Loucy (cell line): ENCODE results near the gene MAVS.
A peak's percentile ranks its signal among the peaks of the same experiment; 100 is the strongest.

Source experiments
- H2AFZ ChIP-seq: fragments of 200-600 bp; sonication (generic); 2 replicates; pipeline ENCODE4 v1.6.0; 2016; ENCODE audit warnings: antibody characterized with exemption, mild to moderate bottlenecking, low read length, moderate library complexity
- H3F3A ChIP-seq: fragments of 200-600 bp; 2 replicates; pipeline ENCODE4 v1.6.0; 2016; ENCODE audit warnings: antibody characterized with exemption, low read depth, mild to moderate bottlenecking
- H3K27me3 ChIP-seq: fragments of 200-600 bp; sonication (generic); 2 replicates; pipeline ENCODE4 v1.6.1; 2014; ENCODE audit warnings: low read length, mild to moderate bottlenecking; ENCODE audit not compliant: insufficient read depth, poor library complexity, severe bottlenecking
- H3K36me3 ChIP-seq: fragments of 200-600 bp; sonication (generic); 2 replicates; pipeline ENCODE4 v1.6.1; 2016; ENCODE audit warnings: low read length; ENCODE audit not compliant: insufficient read depth
- H3K4me1 ChIP-seq: fragments of 200-600 bp; sonication (generic); 2 replicates; pipeline ENCODE4 v1.5.1; 2014; ENCODE audit warnings: low read length, mild to moderate bottlenecking; ENCODE audit not compliant: insufficient read depth, poor library complexity, severe bottlenecking
- H3K4me2 ChIP-seq: fragments of 200-600 bp; sonication (generic); 2 replicates; pipeline ENCODE4 v1.6.0; 2014; ENCODE audit warnings: antibody characterized with exemption, low read length, low read depth, mild to moderate bottlenecking; ENCODE audit not compliant: poor library complexity, severe bottlenecking
- H3K4me3 ChIP-seq: fragments of 200-600 bp; sonication (generic); 2 replicates; pipeline ENCODE4 v1.5.1; 2014; ENCODE audit warnings: low read length, mild to moderate bottlenecking, mixed read lengths; ENCODE audit not compliant: poor library complexity, severe bottlenecking
- H3K79me2 ChIP-seq: fragments of 200-600 bp; sonication (generic); 2 replicates; pipeline ENCODE4 v1.6.1; 2014; ENCODE audit warnings: low read length; ENCODE audit not compliant: insufficient read depth
- H3K9ac ChIP-seq: fragments of 200-600 bp; sonication (generic); 2 replicates; pipeline ENCODE4 v1.6.0; 2014; ENCODE audit warnings: mild to moderate bottlenecking, low read depth, low read length, moderate library complexity; ENCODE audit not compliant: poor library complexity, severe bottlenecking
- H3K9me2 ChIP-seq: fragments of 200-600 bp; sonication (generic); replicated peaks from 2 replicates; pipeline ENCODE4 v1.6.1; 2016; ENCODE audit warnings: low read depth, low read length, mixed read lengths
- H3K9me3 ChIP-seq: fragments of 200-600 bp; sonication (generic); 2 replicates; pipeline ENCODE4 v1.6.1; 2014; ENCODE audit warnings: mild to moderate bottlenecking, antibody characterized with exemption, low read length, low read depth; ENCODE audit not compliant: insufficient read depth
- H4K20me1 ChIP-seq: fragments of 200-600 bp; sonication (generic); 2 replicates; pipeline ENCODE4 v1.6.0; 2014; ENCODE audit warnings: antibody characterized with exemption, low read length, mild to moderate bottlenecking; ENCODE audit not compliant: insufficient read depth, poor library complexity, severe bottlenecking
- EZH2phosphoT487 ChIP-seq: fragments of 200-600 bp; IDR thresholded peaks from 2 replicates; pipeline ENCODE4 v1.6.1; 2018; ENCODE audit warnings: antibody characterized with exemption, mild to moderate bottlenecking, moderate library complexity, borderline replicate concordance
- TF ChIP-seq, protein P1 (sequence below): fragments of 200-600 bp; sonication (generic); conservative IDR thresholded peaks from 2 replicates; pipeline ENCODE4 v1.5.1; 2014; ENCODE audit warnings: mild to moderate bottlenecking, antibody characterized with exemption, low read length

The MAVS gene

DNA sequence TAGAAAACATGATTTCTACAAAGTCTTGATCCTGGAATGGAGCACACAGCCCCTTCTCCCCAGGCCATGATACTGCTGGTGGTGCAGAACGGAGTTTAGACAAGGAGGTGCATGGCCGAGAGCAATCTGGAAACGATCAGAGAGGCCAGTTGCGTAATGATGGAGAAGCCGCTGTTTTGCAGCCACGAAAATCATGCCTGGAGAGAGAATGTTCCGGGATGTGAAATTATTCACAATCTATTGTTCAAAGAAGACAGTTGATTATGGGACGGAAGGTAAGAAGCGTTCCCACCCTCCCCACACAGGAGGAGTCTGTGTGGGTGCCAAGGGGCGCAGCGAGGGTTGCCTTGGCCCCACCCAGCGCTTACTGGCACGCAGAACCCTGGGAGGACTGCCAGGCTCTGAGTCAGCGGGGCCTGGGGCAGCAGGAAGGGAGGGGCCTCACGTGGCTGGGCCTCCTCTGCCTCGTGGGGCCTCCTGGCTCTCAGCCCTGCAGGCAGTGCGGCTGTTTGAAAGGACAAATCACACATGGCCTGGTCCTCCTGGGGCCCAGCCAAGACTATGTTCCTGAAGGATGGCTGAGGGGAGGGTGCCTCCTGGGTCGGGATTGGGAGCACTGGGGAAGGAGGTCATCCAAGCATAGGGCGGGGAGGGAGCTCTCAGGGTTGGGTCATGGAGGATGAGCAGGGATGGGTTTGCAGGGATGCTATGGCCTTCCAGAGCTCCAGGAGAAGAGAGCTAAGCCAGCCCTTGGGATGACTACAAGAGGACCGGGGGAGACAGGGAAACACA is 35.0 kb upstream of the MAVS start:
- no peaks in the 10 kb centered on the region for H3K79me2 ChIP-seq
- H3K4me2 ChIP-seq: peak overlapping the region; percentile 58
- H3K4me1 ChIP-seq: peaks cover 39% of the 10 kb centered on the region
- TF ChIP-seq, protein P1, sequence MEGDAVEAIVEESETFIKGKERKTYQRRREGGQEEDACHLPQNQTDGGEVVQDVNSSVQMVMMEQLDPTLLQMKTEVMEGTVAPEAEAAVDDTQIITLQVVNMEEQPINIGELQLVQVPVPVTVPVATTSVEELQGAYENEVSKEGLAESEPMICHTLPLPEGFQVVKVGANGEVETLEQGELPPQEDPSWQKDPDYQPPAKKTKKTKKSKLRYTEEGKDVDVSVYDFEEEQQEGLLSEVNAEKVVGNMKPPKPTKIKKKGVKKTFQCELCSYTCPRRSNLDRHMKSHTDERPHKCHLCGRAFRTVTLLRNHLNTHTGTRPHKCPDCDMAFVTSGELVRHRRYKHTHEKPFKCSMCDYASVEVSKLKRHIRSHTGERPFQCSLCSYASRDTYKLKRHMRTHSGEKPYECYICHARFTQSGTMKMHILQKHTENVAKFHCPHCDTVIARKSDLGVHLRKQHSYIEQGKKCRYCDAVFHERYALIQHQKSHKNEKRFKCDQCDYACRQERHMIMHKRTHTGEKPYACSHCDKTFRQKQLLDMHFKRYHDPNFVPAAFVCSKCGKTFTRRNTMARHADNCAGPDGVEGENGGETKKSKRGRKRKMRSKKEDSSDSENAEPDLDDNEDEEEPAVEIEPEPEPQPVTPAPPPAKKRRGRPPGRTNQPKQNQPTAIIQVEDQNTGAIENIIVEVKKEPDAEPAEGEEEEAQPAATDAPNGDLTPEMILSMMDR: no peak
- TF ChIP-seq EZH2phosphoT487: no peak
- no peaks in the 10 kb centered on the region for H3K36me3 ChIP-seq
- H3K9me2 ChIP-seq: no peaks in the 10 kb centered on the region
- no peaks in the 10 kb centered on the region for H3K9me3 ChIP-seq
- peak overlapping the region; percentile 45 for H3K4me3 ChIP-seq
- peaks cover 5% of the 10 kb centered on the region; the same call in 1 of the 2 replicates for H3F3A ChIP-seq
- H3K27me3 ChIP-seq: no peaks in the 10 kb centered on the region
- no peaks in the 10 kb centered on the region for H4K20me1 ChIP-seq
- peak overlapping the region; percentile 67 for H3K9ac ChIP-seq
- peak overlapping the region; percentile 85 for H2AFZ ChIP-seq

DNA sequence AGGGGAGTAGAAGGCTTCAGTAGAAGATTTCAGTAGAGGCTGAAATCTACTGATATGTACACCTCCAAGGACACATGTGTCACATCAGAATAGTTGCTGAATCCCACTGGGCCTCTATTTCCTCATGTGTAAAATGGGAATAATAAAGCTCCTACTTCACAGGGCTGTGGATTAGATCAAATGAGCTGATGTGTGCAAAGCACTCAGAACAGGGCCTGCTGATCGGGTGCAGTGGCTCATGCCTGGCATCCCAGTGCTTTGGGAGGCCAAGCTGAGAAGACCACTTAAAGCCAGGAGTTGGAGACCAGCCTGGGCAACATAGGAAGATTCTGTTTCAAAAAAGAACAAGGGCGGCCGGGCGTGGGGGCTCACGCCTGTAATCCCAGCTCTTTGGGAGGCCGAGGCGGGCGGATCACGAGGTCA is 34.4 kb upstream of the MAVS start:
- H3K4me3 ChIP-seq: peak overlapping the region; percentile 28
- H3K4me1 ChIP-seq: peaks cover 41% of the 10 kb centered on the region
- peak overlapping the region; percentile 67 for H3K9ac ChIP-seq
- peak overlapping the region; percentile 58 for H3K4me2 ChIP-seq
- H3K9me3 ChIP-seq: no peaks in the 10 kb centered on the region
- H4K20me1 ChIP-seq: no peaks in the 10 kb centered on the region
- no peak for TF ChIP-seq EZH2phosphoT487
- TF ChIP-seq, protein P1: no peak
- no peaks in the 10 kb centered on the region for H3K27me3 ChIP-seq
- no peaks in the 10 kb centered on the region for H3K36me3 ChIP-seq
- no peaks in the 10 kb centered on the region for H3K79me2 ChIP-seq
- no peaks in the 10 kb centered on the region for H3K9me2 ChIP-seq
- no peaks in the 10 kb centered on the region for H3F3A ChIP-seq
- H2AFZ ChIP-seq: peak overlapping the region; percentile 85; the same call in 1 of the 2 replicates

DNA sequence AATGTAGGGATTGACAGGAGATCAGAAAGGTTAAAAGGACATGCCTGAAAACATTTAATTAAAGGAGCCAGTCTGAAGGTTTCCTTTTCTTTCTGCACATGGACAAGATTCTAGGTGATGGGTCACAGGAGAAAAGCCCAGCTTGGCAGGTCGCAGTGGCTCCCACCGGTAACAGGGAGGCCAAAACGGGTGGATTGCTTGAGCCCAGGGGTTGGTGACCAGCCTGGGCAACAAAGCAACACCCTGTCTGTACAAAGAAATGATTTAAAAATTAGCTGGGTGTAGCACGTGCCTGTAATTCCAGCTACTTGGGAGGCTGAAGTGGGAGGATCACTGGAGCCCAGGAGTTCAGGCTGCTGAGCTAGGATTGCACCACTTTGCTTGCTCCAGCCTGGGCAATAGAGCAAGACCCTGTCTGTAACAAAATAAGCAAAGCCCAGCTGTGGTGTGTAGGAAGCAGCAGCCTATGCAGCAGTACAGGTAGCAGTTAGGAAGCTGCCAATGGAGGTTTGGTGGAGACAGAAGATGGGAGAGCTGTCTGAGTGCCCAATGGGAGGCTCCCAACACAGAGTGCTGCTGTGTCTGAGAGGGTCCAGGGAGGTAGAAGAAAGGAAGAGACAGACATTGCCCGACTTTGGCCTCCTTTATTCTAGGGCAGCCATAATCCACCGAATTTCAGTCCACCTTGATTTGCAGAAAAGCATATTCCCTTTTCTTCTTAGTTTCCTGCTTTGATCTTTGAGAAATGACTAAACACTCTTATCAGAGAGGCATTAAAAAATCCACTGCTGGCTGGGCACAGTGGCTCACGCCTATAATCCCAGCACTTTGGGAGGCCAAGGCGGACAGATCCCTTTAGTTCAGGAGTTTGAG is 33.4 kb upstream of the MAVS start:
- Histone ChIP-seq H3K36me3 (no peaks in the 10 kb centered on the region), H3K9me3 (no peaks in the 10 kb centered on the region), H3K4me2 (no peak overlapping the region), H2AFZ (no peak overlapping the region), H3K9me2 (no peaks in the 10 kb centered on the region), H3K79me2 (no peaks in the 10 kb centered on the region), H3K4me1 (peaks cover 44% of the 10 kb centered on the region), H3K4me3 (no peak overlapping the region), H3F3A (no peaks in the 10 kb centered on the region), H4K20me1 (no peaks in the 10 kb centered on the region), H3K27me3 (no peaks in the 10 kb centered on the region), H3K9ac (no peak overlapping the region)
- TF ChIP-seq, protein P1: no peak
- no peak for TF ChIP-seq EZH2phosphoT487
